AG04449 (cell line): ENCODE data around the gene MRPL14.

ENCODE experiments used
- CTCF ChIA-PET: fragments of 350-600 bp; formaldehyde crosslinking; extraction: SDS; loops from one replicate; lab custom pipeline; 2021; ENCODE audit warnings: antibody characterized with exemption; lab: Yijun Ruan, JAX
- POLR2A ChIA-PET: fragments of 400-600, 350-600 bp; formaldehyde crosslinking; extraction: SDS; loops from one replicate; lab custom pipeline; 2020; ENCODE audit warnings: antibody characterized with exemption, inconsistent platforms; lab: Yijun Ruan, JAX
- DNase-seq: peaks from one replicate; pipeline ENCODE4 v3.0.0-alpha.2; 2010; ENCODE audit warnings: low read depth, low spot score
- H3K4me3 ChIP-seq: 2 replicates; pipeline ENCODE4 v1.5.1; 2011; ENCODE audit warnings: low read depth, mild to moderate bottlenecking, control low read depth, low read length
- TF ChIP-seq, protein P1 (sequence below): IDR thresholded peaks from one replicate; pipeline ENCODE4 v1.5.1; 2011; ENCODE audit warnings: mild to moderate bottlenecking, moderate library complexity, low read length, control low read depth, inconsistent platforms; ENCODE audit not compliant: insufficient read depth; ENCODE audit errors: missing control alignments

Gene MRPL14

GRCh38 chr6:44131892-44132291 is 4.6 kb upstream of the MRPL14 start:
- TF ChIP-seq, protein P1, sequence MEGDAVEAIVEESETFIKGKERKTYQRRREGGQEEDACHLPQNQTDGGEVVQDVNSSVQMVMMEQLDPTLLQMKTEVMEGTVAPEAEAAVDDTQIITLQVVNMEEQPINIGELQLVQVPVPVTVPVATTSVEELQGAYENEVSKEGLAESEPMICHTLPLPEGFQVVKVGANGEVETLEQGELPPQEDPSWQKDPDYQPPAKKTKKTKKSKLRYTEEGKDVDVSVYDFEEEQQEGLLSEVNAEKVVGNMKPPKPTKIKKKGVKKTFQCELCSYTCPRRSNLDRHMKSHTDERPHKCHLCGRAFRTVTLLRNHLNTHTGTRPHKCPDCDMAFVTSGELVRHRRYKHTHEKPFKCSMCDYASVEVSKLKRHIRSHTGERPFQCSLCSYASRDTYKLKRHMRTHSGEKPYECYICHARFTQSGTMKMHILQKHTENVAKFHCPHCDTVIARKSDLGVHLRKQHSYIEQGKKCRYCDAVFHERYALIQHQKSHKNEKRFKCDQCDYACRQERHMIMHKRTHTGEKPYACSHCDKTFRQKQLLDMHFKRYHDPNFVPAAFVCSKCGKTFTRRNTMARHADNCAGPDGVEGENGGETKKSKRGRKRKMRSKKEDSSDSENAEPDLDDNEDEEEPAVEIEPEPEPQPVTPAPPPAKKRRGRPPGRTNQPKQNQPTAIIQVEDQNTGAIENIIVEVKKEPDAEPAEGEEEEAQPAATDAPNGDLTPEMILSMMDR: no peak
- no peak for DNase-seq
- H3K4me3 ChIP-seq: no peak overlapping the region
- ChIA-PET POLR2A (interaction anchor here (0.6 to 1.6 kb wide), 2 partner anchors 10 to 105 kb away, joined by 3 read pairs; no protein-coding TSS in a partner anchor), CTCF (interaction anchor here (0.9 to 3.2 kb wide), 12 partner anchors 12 to 181 kb away, joined by 3 to 17 read pairs (median 4); partner anchors contain the start of gene AARS2)

- ChIA-PET CTCF (interaction anchor here (1.0 to 2.6 kb wide), 4 partner anchors 21 to 43 kb away, joined by 3 to 9 read pairs (median 6); no protein-coding TSS in a partner anchor), POLR2A (interaction anchor here (0.7 kb wide), 2 partner anchors 183 to 463 kb away, joined by 3 read pairs; partner anchors contain the start of gene AARS2)
Measured at GRCh38 chr6:44129841-44130322, 2.6 kb upstream of the MRPL14 start.

GRCh38 chr6:44128020-44128917 is 1.0 kb upstream of the MRPL14 start:
- CTCF ChIA-PET: interaction anchor here (2.6 kb wide), 1 partner anchor 28 kb away, joined by 9 read pairs; no protein-coding TSS in a partner anchor
- no peak for DNase-seq
- H3K4me3 ChIP-seq: peak overlapping the region; percentile 82
- POLR2A ChIA-PET: no interaction called here
- TF ChIP-seq, protein P1: peak; percentile 6

More at GRCh38 chr6:44129841-44130322, 2.6 kb upstream of the MRPL14 start:
- no peak overlapping the region for H3K4me3 ChIP-seq
- no peak for DNase-seq
- TF ChIP-seq, protein P1: no peak

GRCh38 chr6:44126320-44127149 is 717 bp downstream of the MRPL14 start:
- POLR2A ChIA-PET: interaction anchor here (0.7 kb wide), 1 partner anchor 10 kb away, joined by 3 read pairs; no protein-coding TSS in a partner anchor
- TF ChIP-seq, protein P1: no peak
- CTCF ChIA-PET: no interaction called here
- peak overlapping the region; percentile 82 for H3K4me3 ChIP-seq
- DNase-seq: no peak

- no peak overlapping the region for H3K4me3 ChIP-seq
- CTCF ChIA-PET: interaction anchor here (1.0 to 2.0 kb wide), 3 partner anchors 8 to 111 kb away, joined by 3 to 9 read pairs (median 3); no protein-coding TSS in a partner anchor
- TF ChIP-seq, protein P1: no peak
- POLR2A ChIA-PET: no interaction called here
- no peak for DNase-seq
Measured at GRCh38 chr6:44123544-44123943, 3.7 kb downstream of the MRPL14 start.
